OCI-LY3 (cell line): ENCODE data around the gene ZHX3.

Source experiments
- CTCF ChIP-seq: fragments of 200-600, 300-600 bp; sonication (generic); IDR thresholded peaks from 2 replicates; pipeline ENCODE4 v1.5.1; 2014; ENCODE audit warnings: antibody characterized with exemption, low read length, low read depth
- EZH2phosphoT487 ChIP-seq: fragments of 200-600 bp; shearing (Covaris generic); IDR thresholded peaks from 2 replicates; pipeline ENCODE4 v1.6.1; 2018; ENCODE audit warnings: antibody characterized with exemption, mixed run types, low read depth

DNA sequence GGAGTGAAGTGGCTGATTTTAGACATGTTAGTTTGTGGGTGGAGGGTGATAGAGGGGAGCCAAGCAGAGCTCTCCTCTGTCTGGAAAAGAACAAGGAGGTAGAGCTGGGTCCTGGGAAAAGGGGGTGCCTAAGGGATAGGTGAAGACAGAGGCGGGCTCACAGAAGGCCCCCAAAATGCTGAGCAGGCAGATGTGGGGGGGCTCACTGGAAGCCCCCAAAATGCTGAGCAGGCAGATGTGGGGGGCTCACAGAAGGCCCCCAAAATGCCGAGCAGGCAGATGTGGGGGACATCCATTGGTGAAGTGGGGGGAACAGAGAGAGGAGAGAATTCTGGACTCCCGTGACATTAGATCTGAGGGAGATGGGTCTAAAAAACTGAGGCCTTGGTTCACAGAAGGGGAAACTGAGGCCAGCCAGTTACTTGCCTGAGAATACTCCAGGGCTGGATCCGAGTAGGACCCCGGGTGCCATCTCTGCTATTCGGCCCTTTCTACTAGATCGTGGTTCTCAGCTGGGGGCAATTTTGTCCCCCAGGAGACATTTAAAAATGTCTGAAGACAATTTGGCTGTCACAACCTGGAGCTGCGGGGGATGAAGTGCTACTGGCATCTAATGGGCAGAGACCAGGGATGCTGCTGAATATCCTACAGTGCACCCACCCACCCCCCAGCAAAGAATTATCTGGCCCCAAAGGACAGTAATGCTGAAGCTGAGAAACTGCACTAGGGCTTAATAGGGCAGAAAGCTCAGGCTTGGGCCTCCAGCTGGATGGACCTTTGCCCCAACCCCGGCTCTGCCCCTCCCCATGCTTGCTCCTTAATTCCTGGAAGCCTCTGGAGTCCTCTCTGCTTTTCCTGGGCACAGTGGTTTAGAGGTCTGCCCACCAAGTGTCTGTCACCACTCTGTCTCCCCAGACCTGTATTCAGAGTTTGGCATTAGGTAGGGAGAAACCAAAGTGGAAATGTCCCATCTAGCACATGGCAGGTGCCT lies 25.2 kb upstream of the ZHX3 start:
- TF ChIP-seq CTCF, result no peak
- no peak for TF ChIP-seq EZH2phosphoT487
